Aorta (tissue), 5 donors: ENCODE results near the gene DRAP1. TPM values are rescaled to one million over a fixed set of nuclear protein-coding genes. Genes with fewer than 3 reads are reported as not detected.

Experiments used
- ATAC-seq: fragments of 200-7000 bp; cut with Tn5 transposase; one replicate; pipeline ENCODE4 v1.9.1; 2022; ENCODE audit warnings: moderate library complexity; ENCODE audit not compliant: low FRiP score
- DNase-seq, 2 donors: peaks; one replicate each; pipeline ENCODE4 v3.0.0-alpha.2; 2020
- H3K27ac ChIP-seq, 2 donors: one replicate each; pipeline ENCODE4 v1.5.1; 2013; ENCODE audit warnings: low read length in 2 of 2, mild to moderate bottlenecking in 2 of 2, moderate library complexity in 2 of 2, control low read depth in 1 of 2, inconsistent platforms in 1 of 2, low read depth in 1 of 2
- H3K27me3 ChIP-seq, 2 donors: one replicate each; pipeline ENCODE4 v1.6.1; 2013; ENCODE audit warnings: control low read depth in 1 of 2, low read length in 1 of 2, mild to moderate bottlenecking in 1 of 2, moderate library complexity in 1 of 2; ENCODE audit not compliant: insufficient read depth in 2 of 2, control insufficient read depth in 1 of 2
- H3K36me3 ChIP-seq, 2 donors: one replicate each; pipeline ENCODE4 v1.6.1; 2013; ENCODE audit warnings: control low read depth in 1 of 2, low read length in 1 of 2, mild to moderate bottlenecking in 1 of 2; ENCODE audit not compliant: insufficient read depth in 2 of 2, control insufficient read depth in 1 of 2
- H3K4me1 ChIP-seq, 2 donors: one replicate each; pipeline ENCODE4 v1.6.1; 2013; ENCODE audit warnings: low read length in 2 of 2, control low read depth in 1 of 2, mild to moderate bottlenecking in 1 of 2, moderate library complexity in 1 of 2; ENCODE audit not compliant: insufficient read depth in 2 of 2, control insufficient read depth in 1 of 2
- H3K4me3 ChIP-seq, 2 donors: one replicate each; pipeline ENCODE4 v1.5.1; 2013; ENCODE audit warnings: low read length in 2 of 2, control low read depth in 1 of 2, mild to moderate bottlenecking in 1 of 2
- H3K9me3 ChIP-seq: one replicate; pipeline ENCODE4 v1.6.1; 2013; ENCODE audit warnings: mild to moderate bottlenecking, low read length; ENCODE audit not compliant: control insufficient read depth
- WGBS, 2 donors: extraction: QIAGEN DNeasy Blood & Tissue Kit; methylation state at CpG; one replicate each; pipeline ENCODE4 v1.1.7; 2013; 5-methylcytosine and 5-hydroxymethylcytosine counted together
- intact Hi-C, 2 donors: fragments of 100-400 bp; cut with DNase I; formaldehyde crosslinking; loops; one replicate each; pipeline versions ENCODE4 v1.14.2 to v1.15.0; 2022
- polyA plus RNA-seq, 2 donors: library from polyadenylated mRNA; stranded (reverse); fragments of 200-250 nt; gene quantifications; one replicate each; pipeline ENCODE4 v1.2.3, GENCODE V29; 2013
- total RNA-seq, 2 donors: library from RNA; stranded (reverse); fragmentation: NEBNext Ultra II Directional; extraction: Animal tissue kit (Norgen Biotek cat#: 25700); gene quantifications; one replicate each; pipeline ENCODE4 v1.2.1, GENCODE V29; 2021
- donor health status: healthy with polysubstance abuse.
- donor health status: Bipolar disorder and iron deficiency.
- donor health status: DM: no; HTN: no; CAD: no.
- donor health status: DM: no; HTN: no; CAD: no.
- donor health status: DM: yes; HTN: yes; CAD: no.

The DRAP1 gene
- total and polyA plus RNA-seq, 4 donors, result 65.9 to 122 (median 87.6) TPM

- intact Hi-C loops, result no loop called here
- Histone ChIP-seq H3K9me3 (no peaks in the 10 kb centered on the region), H3K27ac (peak overlapping the region in 1 of 2 donors; percentile 87), H3K4me1 (no peaks in the 10 kb centered on the region), H3K27me3 (no peaks in the 10 kb centered on the region), H3K4me3 (peak overlapping the region; percentile 70 to 78), H3K36me3 (no peaks in the 10 kb centered on the region)
- peak; percentile 95 for ATAC-seq
- DNase-seq, result peak; percentile 97 to 99
- WGBS, 2 donors, result 8% methylated on average over 53 to 54 of the region's 54 CpGs
Observed at GRCh38 chr11:65873318-65874156, 45.7 kb upstream of the DRAP1 start.

GRCh38 chr11:65879617-65880016, 39.6 kb upstream of the DRAP1 start, which contains the start of gene CTSW:
TSS of gene CTSW (plus strand) at chr11:65879837. CDS start at chr11:65879855, 18 bp downstream.
- Histone ChIP-seq H3K4me3 (no peak within 1 kb of the TSS), H3K27ac (no peak within 1 kb of the TSS), H3K9me3 (no peaks in the 10 kb centered on the region), H3K27me3 (no peaks in the 10 kb centered on the region), H3K4me1 (no peaks in the 10 kb centered on the region), H3K36me3 (peaks cover 0 to 3% of the 10 kb centered on the region in 2 donors)
- ATAC-seq (no peak), DNase-seq (no peak)
- intact Hi-C loops, result loop anchor here in 1 of 2 donors (10.0 kb wide), 1 partner anchor 145 kb away; the partner anchor contains the start of gene CATSPER1
- 56 to 59% methylated on average over 7 of the region's 7 CpGs for WGBS, 2 donors

- peaks cover 0 to 3% of the 10 kb centered on the region in 2 donors for H3K36me3 ChIP-seq
- no peaks in the 10 kb centered on the region for H3K9me3 ChIP-seq
- no peak overlapping the region for H3K4me3 ChIP-seq
- intact Hi-C loops, result loop anchor here in 1 of 2 donors (10.0 kb wide), 1 partner anchor 145 kb away; the partner anchor contains the start of gene CATSPER1
- 73 to 76% methylated on average over 7 of the region's 7 CpGs for WGBS, 2 donors
- DNase-seq, result no peak
- H3K27ac ChIP-seq, result no peak overlapping the region
- ATAC-seq, result no peak
- H3K4me1 ChIP-seq, result no peaks in the 10 kb centered on the region
- no peaks in the 10 kb centered on the region for H3K27me3 ChIP-seq
Observed at GRCh38 chr11:65880027-65880426, 39.2 kb upstream of the DRAP1 start.

GRCh38 chr11:65880844-65881421, 38.3 kb upstream of the DRAP1 start:
- Histone ChIP-seq H3K27ac (no peak overlapping the region), H3K9me3 (no peaks in the 10 kb centered on the region), H3K4me1 (no peaks in the 10 kb centered on the region), H3K4me3 (no peak overlapping the region), H3K36me3 (peaks cover 0 to 3% of the 10 kb centered on the region in 2 donors), H3K27me3 (no peaks in the 10 kb centered on the region)
- DNase-seq, result peak; percentile 30 to 56
- intact Hi-C loops, result loop anchor here in 1 of 2 donors (10.0 kb wide), 1 partner anchor 144 kb away; the partner anchor contains the start of gene CATSPER1
- 66 to 68% methylated on average over 7 of the region's 7 CpGs for WGBS, 2 donors
- ATAC-seq, result no peak

GRCh38 chr11:65882120-65883057, 36.8 kb upstream of the DRAP1 start:
- H3K36me3 ChIP-seq, result peaks cover 0 to 3% of the 10 kb centered on the region in 2 donors
- DNase-seq (peak; percentile 49 to 73), ATAC-seq (no peak)
- 88 to 89% methylated on average over 30 of the region's 30 CpGs for WGBS, 2 donors
- H3K4me3 ChIP-seq, result no peak overlapping the region
- peaks cover 0 to 1% of the 10 kb centered on the region in 2 donors for H3K4me1 ChIP-seq
- intact Hi-C loops, result loop anchor here in 1 of 2 donors (10.0 kb wide), 1 partner anchor 142 kb away; the partner anchor contains the start of gene CATSPER1
- H3K27me3 ChIP-seq, result no peaks in the 10 kb centered on the region
- no peaks in the 10 kb centered on the region for H3K9me3 ChIP-seq
- no peak overlapping the region for H3K27ac ChIP-seq

- Histone ChIP-seq H3K36me3 (peaks cover 0 to 3% of the 10 kb centered on the region in 2 donors), H3K9me3 (no peaks in the 10 kb centered on the region), H3K4me3 (no peak overlapping the region), H3K27me3 (no peaks in the 10 kb centered on the region), H3K4me1 (peaks cover 0 to 3% of the 10 kb centered on the region in 2 donors), H3K27ac (no peak overlapping the region)
- 87 to 93% methylated on average over 13 of the region's 13 CpGs for WGBS, 2 donors
- no peak for ATAC-seq
- intact Hi-C loops, result loop anchor here in 1 of 2 donors (10.0 kb wide), 1 partner anchor 142 kb away; the partner anchor contains the start of gene CATSPER1
- peak; percentile 44 for DNase-seq
Observed at GRCh38 chr11:65883058-65883761, 36.0 kb upstream of the DRAP1 start.

- Histone ChIP-seq H3K27me3 (no peaks in the 10 kb centered on the region), H3K36me3 (peaks cover 0 to 3% of the 10 kb centered on the region in 2 donors), H3K27ac (no peak overlapping the region), H3K4me3 (no peak overlapping the region), H3K9me3 (no peaks in the 10 kb centered on the region), H3K4me1 (peaks cover 0 to 3% of the 10 kb centered on the region in 2 donors)
- DNase-seq (peak in 1 of 2 donors; percentile 49), ATAC-seq (no peak)
- WGBS, 2 donors, result 80% methylated on average over 28 of the region's 28 CpGs
- intact Hi-C loops, result loop anchor here (2.0 to 10.0 kb wide), 3 partner anchors 77 to 141 kb away; partner anchors contain the start of genes CATSPER1 (in 1 of the 2) and SART1 (in 1 of the 2)
Observed at GRCh38 chr11:65883786-65884715, 35.2 kb upstream of the DRAP1 start.
